ENCODE measurements around the gene SLC9A3.

SLC9A3 gene

GRCh38 chr5:484556-484955 lies 39.7 kb downstream of the SLC9A3 start:
- no peaks in the 10 kb centered on the region for H3K9me3 ChIP-seq
- H4K20me1 ChIP-seq = peaks cover 7% of the 10 kb centered on the region; the same call in 1 of the 2 replicates
- H3K36me3 ChIP-seq = no peaks in the 10 kb centered on the region
- no peak overlapping the region for H3K27ac ChIP-seq
- H3K4me3 ChIP-seq = no peak overlapping the region
- TF ChIP-seq Cebpa-rat (IDR thresholded peaks at IDR 0.05) = no peak
- H3K4me2 ChIP-seq = peak overlapping the region; percentile 89
- no peak overlapping the region for H3K9ac ChIP-seq
- no peaks in the 10 kb centered on the region for H3K27me3 ChIP-seq
- peaks cover 68% of the 10 kb centered on the region for H3K4me1 ChIP-seq

- no peak for TF ChIP-seq Cebpa-rat (IDR thresholded peaks at IDR 0.05)
- Histone ChIP-seq H3K9me3 (no peaks in the 10 kb centered on the region), H4K20me1 (peaks cover 17% of the 10 kb centered on the region), H3K4me3 (peak overlapping the region; percentile 36; the same call in 1 of the 2 replicates), H3K36me3 (no peaks in the 10 kb centered on the region), H3K4me1 (peaks cover 78% of the 10 kb centered on the region), H3K27me3 (peaks cover 3% of the 10 kb centered on the region; the same call in 1 of the 2 replicates), H3K9ac (0 out of 2 replicates have a peak overlapping the region, but pooled peaks have one; percentile 19), H3K27ac (no peak overlapping the region), H3K4me2 (peak overlapping the region; percentile 89)
Observed at GRCh38 chr5:483434-484140, 40.7 kb downstream of the SLC9A3 start.

- H3K9me3 ChIP-seq = no peaks in the 10 kb centered on the region
- H3K4me3 ChIP-seq = no peak overlapping the region; the same call in 1 of the 2 replicates
- H3K27me3 ChIP-seq = peaks cover 7% of the 10 kb centered on the region; the same call in 1 of the 2 replicates
- H3K4me2 ChIP-seq = peak overlapping the region; percentile 89
- H3K4me1 ChIP-seq = peaks cover 84% of the 10 kb centered on the region
- H3K36me3 ChIP-seq = no peaks in the 10 kb centered on the region
- no peak overlapping the region for H3K27ac ChIP-seq
- H3K9ac ChIP-seq = no peak overlapping the region
- TF ChIP-seq Cebpa-rat (IDR thresholded peaks at IDR 0.05) = no peak
- peaks cover 23% of the 10 kb centered on the region for H4K20me1 ChIP-seq
Observed at GRCh38 chr5:483011-483410, 41.2 kb downstream of the SLC9A3 start.

- Histone ChIP-seq H3K4me3 (no peak overlapping the region), H3K27ac (no peak overlapping the region), H3K27me3 (peaks cover 12% of the 10 kb centered on the region), H3K4me2 (peak overlapping the region; percentile 89), H4K20me1 (peaks cover 28% of the 10 kb centered on the region), H3K9me3 (no peaks in the 10 kb centered on the region), H3K36me3 (no peaks in the 10 kb centered on the region), H3K9ac (no peak overlapping the region), H3K4me1 (peaks cover 89% of the 10 kb centered on the region)
- no peak for TF ChIP-seq Cebpa-rat (IDR thresholded peaks at IDR 0.05)
Observed at GRCh38 chr5:482506-482905, 41.7 kb downstream of the SLC9A3 start.

GRCh38 chr5:482021-482420 lies 42.2 kb downstream of the SLC9A3 start:
- TF ChIP-seq Cebpa-rat (IDR thresholded peaks at IDR 0.05) = no peak
- H3K36me3 ChIP-seq = no peaks in the 10 kb centered on the region
- H3K9ac ChIP-seq = no peak overlapping the region
- H3K4me3 ChIP-seq = no peak overlapping the region
- H3K27me3 ChIP-seq = peaks cover 17% of the 10 kb centered on the region
- no peak overlapping the region for H3K27ac ChIP-seq
- H3K4me2 ChIP-seq = peak overlapping the region; percentile 89
- peaks cover 94% of the 10 kb centered on the region for H3K4me1 ChIP-seq
- peaks cover 33% of the 10 kb centered on the region for H4K20me1 ChIP-seq
- H3K9me3 ChIP-seq = no peaks in the 10 kb centered on the region

- Histone ChIP-seq H3K27ac (no peak overlapping the region), H3K4me1 (peaks cover 97% of the 10 kb centered on the region), H3K4me3 (no peak overlapping the region), H3K9ac (no peak overlapping the region), H3K4me2 (peak overlapping the region; percentile 34; the same call in 1 of the 2 replicates), H3K9me3 (no peaks in the 10 kb centered on the region), H3K36me3 (no peaks in the 10 kb centered on the region), H3K27me3 (peaks cover 24% of the 10 kb centered on the region), H4K20me1 (peaks cover 39% of the 10 kb centered on the region)
- TF ChIP-seq Cebpa-rat (IDR thresholded peaks at IDR 0.05) = no peak
Observed at GRCh38 chr5:481347-481746, 42.9 kb downstream of the SLC9A3 start.

GRCh38 chr5:479566-480319 lies 44.5 kb downstream of the SLC9A3 start:
- peak overlapping the region; percentile 91 for H3K4me2 ChIP-seq
- H3K27me3 ChIP-seq = peaks cover 40% of the 10 kb centered on the region
- no peaks in the 10 kb centered on the region for H3K36me3 ChIP-seq
- no peaks in the 10 kb centered on the region for H3K9me3 ChIP-seq
- H3K27ac ChIP-seq = peak overlapping the region; percentile 63
- H3K4me3 ChIP-seq = 0 out of 2 replicates have a peak overlapping the region, but pooled peaks have one; percentile 25
- H3K4me1 ChIP-seq = peaks cover 96% of the 10 kb centered on the region
- 0 out of 2 replicates have a peak overlapping the region, but pooled peaks have one; percentile 43 for H3K9ac ChIP-seq
- no peak for TF ChIP-seq Cebpa-rat (IDR thresholded peaks at IDR 0.05)
- H4K20me1 ChIP-seq = peaks cover 55% of the 10 kb centered on the region

GRCh38 chr5:478982-479535 lies 45.2 kb downstream of the SLC9A3 start:
- H3K36me3 ChIP-seq = no peaks in the 10 kb centered on the region
- H3K27ac ChIP-seq = peak overlapping the region; percentile 63
- TF ChIP-seq Cebpa-rat (IDR thresholded peaks at IDR 0.05) = no peak
- H3K4me2 ChIP-seq = peak overlapping the region; percentile 91
- H3K4me1 ChIP-seq = peaks cover 91% of the 10 kb centered on the region
- no peaks in the 10 kb centered on the region for H3K9me3 ChIP-seq
- peaks cover 45% of the 10 kb centered on the region for H3K27me3 ChIP-seq
- peak overlapping the region; percentile 43; the same call in 1 of the 2 replicates for H3K9ac ChIP-seq
- H3K4me3 ChIP-seq = peak overlapping the region; percentile 25; the same call in 1 of the 2 replicates
- H4K20me1 ChIP-seq = peaks cover 60% of the 10 kb centered on the region

GRCh38 chr5:478369-478981 lies 45.8 kb downstream of the SLC9A3 start:
- Histone ChIP-seq H3K9me3 (no peaks in the 10 kb centered on the region), H3K27me3 (peaks cover 51% of the 10 kb centered on the region), H3K4me2 (peak overlapping the region; percentile 91), H3K4me1 (peaks cover 86% of the 10 kb centered on the region), H3K36me3 (no peaks in the 10 kb centered on the region), H3K27ac (peak overlapping the region; percentile 63; the same call in 1 of the 2 replicates), H4K20me1 (peaks cover 66% of the 10 kb centered on the region), H3K4me3 (peak overlapping the region; percentile 25; the same call in 1 of the 2 replicates), H3K9ac (peak overlapping the region; percentile 43; the same call in 1 of the 2 replicates)
- TF ChIP-seq Cebpa-rat (IDR thresholded peaks at IDR 0.05) = no peak

All from BLaER1 (cell line).